Hepatocyte (in vitro differentiated cells): ENCODE data around the gene IL2RA.

Experiments
- CTCF ChIP-seq: fragments of 200-600 bp; sonication (generic); IDR thresholded peaks from 2 replicates; pipeline ENCODE4 v1.5.1; 2016; ENCODE audit warnings: antibody characterized with exemption, mild to moderate bottlenecking; ENCODE audit not compliant: poor library complexity
- EZH2 ChIP-seq: fragments of 200-600 bp; sonication (generic); IDR thresholded peaks from 2 replicates; pipeline ENCODE4 v1.6.1; 2016; ENCODE audit warnings: antibody characterized with exemption, mild to moderate bottlenecking, borderline replicate concordance
- EZH2phosphoT487 ChIP-seq: fragments of 200-600 bp; sonication (generic); IDR thresholded peaks from one replicate; pipeline ENCODE4 v1.6.1; 2018; ENCODE audit warnings: antibody characterized with exemption, mild to moderate bottlenecking, low read depth, moderate library complexity; ENCODE audit not compliant: unreplicated experiment, severe bottlenecking

GRCh38 chr10:6079044-6079443 lies 16.9 kb upstream of the IL2RA start:
- TF ChIP-seq CTCF (no peak), EZH2phosphoT487 (no peak), EZH2 (no peak)
